ENCODE measurements around the gene CHD1. TPM values are rescaled to one million over a fixed set of nuclear protein-coding genes. Genes with fewer than 3 reads are reported as not detected.

CHD1 gene
- total and polyA plus RNA-seq, 2 of the 13 experiments (the other 11 are each of a cell fraction or from before 2014, with no cell fraction given): 22.8 to 55.9 TPM

- TF ChIP-seq XBP1 (CRISPR knock-in tag; IDR thresholded peaks at IDR 0.05) (no peak), DBP (CRISPR knock-in tag; IDR thresholded peaks at IDR 0.05; ENCODE audit: not compliant biosample characterization) (no peak), ZNF749 (CRISPR knock-in tag; IDR thresholded peaks at IDR 0.05; ENCODE audit: borderline replicate concordance) (peak; percentile 86; the same call in 1 of the 2 replicates), ZNF550 (CRISPR knock-in tag; IDR thresholded peaks at IDR 0.05; ENCODE audit: borderline replicate concordance) (peak; percentile 68; the same call in 1 of the 2 replicates), TARDBP (CRISPR knock-in tag; IDR thresholded peaks at IDR 0.05) (peak; percentile 65), MAX (IDR thresholded peaks at IDR 0.05) (peak; percentile 33), BCL3 (CRISPR knock-in tag; IDR thresholded peaks at IDR 0.05) (peak; percentile 85), MAFG (CRISPR knock-in tag; IDR thresholded peaks at IDR 0.05) (peak; percentile 67), PHF20 (CRISPR knock-in tag; IDR thresholded peaks at IDR 0.05) (peak; percentile 89), ONECUT2 (CRISPR knock-in tag; IDR thresholded peaks at IDR 0.05) (peak; percentile 57), E2F5 (CRISPR knock-in tag; conservative IDR thresholded peaks at IDR 0.05) (no peak; the same call in 1 of the 2 replicates), ZBTB2 (CRISPR knock-in tag; IDR thresholded peaks at IDR 0.05; ENCODE audit: low read depth) (peak; percentile 93), ZNF318 (CRISPR knock-in tag; IDR thresholded peaks at IDR 0.05) (no peak)
These were observed at the start of gene CHD1 (continued) for GRCh38 chr5:98928873-98929709.

All from HepG2 (cell line).